ENCODE data around the gene LDLRAP1. TPM values are rescaled to one million over a fixed set of nuclear protein-coding genes. Genes with fewer than 3 reads are reported as not detected.
A peak's percentile ranks its signal among the peaks of the same experiment; 100 is the strongest.

The LDLRAP1 gene
- total RNA-seq, 4 donors from 2014 or later: 28.0 to 50.5 (median 40.7) TPM

DNA sequence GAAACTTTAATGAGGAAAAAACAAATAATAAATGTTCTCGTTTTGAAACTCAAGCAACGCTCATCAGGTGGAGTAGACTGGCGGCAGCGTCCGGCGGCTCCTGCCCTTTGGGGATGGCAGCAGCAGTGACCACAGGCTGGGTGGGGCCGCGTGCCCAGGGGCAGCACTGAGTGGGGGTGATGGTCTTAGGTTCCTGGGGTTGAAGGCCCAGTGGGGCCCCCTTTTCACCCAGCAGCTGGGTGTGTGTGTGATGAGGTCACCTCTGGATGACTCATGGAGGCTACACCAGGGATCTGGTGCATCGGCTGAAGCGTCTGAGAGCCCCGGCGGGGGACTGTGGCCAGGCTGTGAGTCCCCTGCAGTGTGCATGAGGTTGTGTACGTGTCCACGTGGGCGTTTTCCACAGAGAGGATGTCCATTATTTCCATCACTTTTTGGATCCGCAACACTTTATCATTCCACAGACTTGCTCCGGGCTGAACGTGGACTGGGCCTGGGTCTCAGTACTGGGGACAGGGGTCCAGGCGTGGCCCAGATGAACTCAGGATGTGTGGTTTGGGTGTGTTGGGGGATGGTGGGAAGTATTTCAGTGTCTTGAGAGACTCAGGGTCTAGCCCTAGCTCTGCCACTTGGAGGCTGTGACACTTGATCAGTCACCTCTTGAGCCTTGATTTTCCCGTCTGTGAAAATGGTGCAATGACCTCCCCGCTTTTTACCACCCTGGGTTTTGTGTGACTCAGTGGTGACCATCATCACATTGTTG, 25.6 kb downstream of the LDLRAP1 start:
- Histone ChIP-seq H3K27me3 (no peaks in the 10 kb centered on the region), H3K4me3 (no peak overlapping the region), H3K4me1 (peaks cover 50% of the 10 kb centered on the region), H3K36me3 (peaks cover 20% of the 10 kb centered on the region), H3K9me3 (no peaks in the 10 kb centered on the region), H3K27ac (peak overlapping the region; percentile 77)
- TF ChIP-seq POLR2A (IDR thresholded peaks at IDR 0.05) (no peak), POLR2AphosphoS5 (IDR thresholded peaks at IDR 0.05) (no peak), EP300 (IDR thresholded peaks at IDR 0.05) (no peak)
- TF ChIP-seq, protein P1, sequence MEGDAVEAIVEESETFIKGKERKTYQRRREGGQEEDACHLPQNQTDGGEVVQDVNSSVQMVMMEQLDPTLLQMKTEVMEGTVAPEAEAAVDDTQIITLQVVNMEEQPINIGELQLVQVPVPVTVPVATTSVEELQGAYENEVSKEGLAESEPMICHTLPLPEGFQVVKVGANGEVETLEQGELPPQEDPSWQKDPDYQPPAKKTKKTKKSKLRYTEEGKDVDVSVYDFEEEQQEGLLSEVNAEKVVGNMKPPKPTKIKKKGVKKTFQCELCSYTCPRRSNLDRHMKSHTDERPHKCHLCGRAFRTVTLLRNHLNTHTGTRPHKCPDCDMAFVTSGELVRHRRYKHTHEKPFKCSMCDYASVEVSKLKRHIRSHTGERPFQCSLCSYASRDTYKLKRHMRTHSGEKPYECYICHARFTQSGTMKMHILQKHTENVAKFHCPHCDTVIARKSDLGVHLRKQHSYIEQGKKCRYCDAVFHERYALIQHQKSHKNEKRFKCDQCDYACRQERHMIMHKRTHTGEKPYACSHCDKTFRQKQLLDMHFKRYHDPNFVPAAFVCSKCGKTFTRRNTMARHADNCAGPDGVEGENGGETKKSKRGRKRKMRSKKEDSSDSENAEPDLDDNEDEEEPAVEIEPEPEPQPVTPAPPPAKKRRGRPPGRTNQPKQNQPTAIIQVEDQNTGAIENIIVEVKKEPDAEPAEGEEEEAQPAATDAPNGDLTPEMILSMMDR (IDR thresholded peaks at IDR 0.05): no peak
- no peak for DNase-seq (ENCODE audit: low spot score in 2 of 2)
- WGBS: 49% methylated on average over 20 of the region's 21 CpGs

DNA sequence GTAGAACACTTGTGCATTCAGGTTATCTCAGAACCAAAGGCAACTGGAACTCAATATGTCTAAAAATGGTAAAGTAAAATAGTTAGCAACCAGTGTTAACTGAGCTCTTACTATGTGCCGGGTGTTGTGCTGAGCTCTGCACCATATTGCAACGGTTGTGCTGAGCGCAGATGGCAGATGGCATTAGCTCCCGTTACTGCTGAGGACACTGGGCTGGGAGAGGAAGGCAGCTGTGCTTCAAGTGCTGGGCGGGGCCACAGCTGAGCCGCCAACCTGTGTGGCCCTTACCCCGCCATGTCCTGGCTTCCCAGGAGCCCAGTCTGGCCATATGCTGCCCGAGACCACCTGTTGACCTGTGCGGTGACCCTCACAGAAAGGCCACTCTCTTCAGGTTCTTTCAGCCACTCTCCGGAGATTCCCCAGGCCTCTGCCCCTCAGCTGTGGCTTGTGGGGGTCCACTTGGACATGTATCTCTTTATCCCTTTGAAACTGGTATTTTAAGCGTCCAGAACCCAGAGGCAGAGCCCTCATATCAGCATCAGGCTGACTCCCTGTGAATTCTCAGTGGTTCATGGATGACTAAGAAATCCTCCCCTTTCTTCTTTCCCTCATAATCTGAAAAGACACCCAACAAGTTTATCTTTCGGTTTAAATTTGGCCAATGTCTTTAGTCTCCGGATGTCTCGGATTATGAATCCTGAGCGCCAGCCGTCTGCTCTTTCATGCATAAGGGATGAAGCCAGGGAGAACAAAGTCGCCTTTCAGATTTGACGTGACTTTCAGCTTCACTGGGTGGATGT, 26.4 kb downstream of the LDLRAP1 start:
- no peak overlapping the region for H3K4me3 ChIP-seq
- no peaks in the 10 kb centered on the region for H3K9me3 ChIP-seq
- peaks cover 14% of the 10 kb centered on the region for H3K36me3 ChIP-seq
- TF ChIP-seq, protein P1 (IDR thresholded peaks at IDR 0.05): no peak
- TF ChIP-seq EP300 (IDR thresholded peaks at IDR 0.05) (no peak), POLR2A (IDR thresholded peaks at IDR 0.05) (no peak), POLR2AphosphoS5 (IDR thresholded peaks at IDR 0.05) (no peak)
- H3K27ac ChIP-seq: no peak overlapping the region
- peaks cover 50% of the 10 kb centered on the region for H3K4me1 ChIP-seq
- no peak for DNase-seq (ENCODE audit: low spot score in 2 of 2)
- H3K27me3 ChIP-seq: no peaks in the 10 kb centered on the region
- WGBS: 78% methylated on average over 12 of the region's 18 CpGs

DNA sequence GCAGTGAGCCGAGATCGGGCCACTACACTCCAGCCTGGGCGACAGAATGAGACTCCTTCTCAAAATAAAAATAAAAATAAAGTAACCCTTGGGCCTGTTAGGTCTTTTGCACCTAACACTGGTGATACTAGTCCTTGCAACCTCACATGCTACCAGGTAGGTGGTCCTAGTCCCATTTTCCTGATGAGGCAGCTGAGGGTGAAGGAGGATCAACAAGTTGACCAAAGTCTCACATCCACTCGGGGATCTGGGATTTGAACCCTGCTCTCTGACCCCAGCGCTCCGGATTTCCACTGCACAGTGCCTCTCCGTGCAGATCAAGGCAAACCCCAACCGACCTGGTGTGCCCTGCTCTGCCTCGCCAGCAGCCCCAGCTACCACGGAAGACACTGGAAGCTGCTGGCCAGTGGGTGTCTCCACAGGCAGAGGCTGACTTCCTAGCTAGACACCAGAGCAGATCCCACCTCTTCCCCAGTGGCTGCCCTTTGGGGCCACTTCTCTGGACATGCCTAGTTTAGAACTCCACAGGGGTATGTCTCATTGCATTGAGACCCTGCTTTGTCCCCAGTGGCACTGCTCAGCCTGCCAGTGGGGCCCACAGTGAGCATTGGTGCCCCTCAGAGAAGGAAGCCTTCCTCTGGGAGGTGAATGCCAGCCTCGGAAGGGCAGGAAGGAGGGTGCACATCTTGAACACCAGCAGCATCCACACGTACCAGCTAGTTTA, 27.6 kb downstream of the LDLRAP1 start:
- WGBS: 94% methylated on average over 10 of the region's 12 CpGs
- no peak overlapping the region for H3K4me3 ChIP-seq
- TF ChIP-seq EP300 (IDR thresholded peaks at IDR 0.05) (no peak), POLR2A (IDR thresholded peaks at IDR 0.05) (no peak), POLR2AphosphoS5 (IDR thresholded peaks at IDR 0.05) (no peak)
- TF ChIP-seq, protein P1 (IDR thresholded peaks at IDR 0.05): no peak
- peaks cover 48% of the 10 kb centered on the region for H3K4me1 ChIP-seq
- H3K36me3 ChIP-seq: peaks cover 2% of the 10 kb centered on the region
- no peak overlapping the region for H3K27ac ChIP-seq
- H3K9me3 ChIP-seq: no peaks in the 10 kb centered on the region
- no peaks in the 10 kb centered on the region for H3K27me3 ChIP-seq
- no peak for DNase-seq (ENCODE audit: low spot score in 2 of 2)

DNA sequence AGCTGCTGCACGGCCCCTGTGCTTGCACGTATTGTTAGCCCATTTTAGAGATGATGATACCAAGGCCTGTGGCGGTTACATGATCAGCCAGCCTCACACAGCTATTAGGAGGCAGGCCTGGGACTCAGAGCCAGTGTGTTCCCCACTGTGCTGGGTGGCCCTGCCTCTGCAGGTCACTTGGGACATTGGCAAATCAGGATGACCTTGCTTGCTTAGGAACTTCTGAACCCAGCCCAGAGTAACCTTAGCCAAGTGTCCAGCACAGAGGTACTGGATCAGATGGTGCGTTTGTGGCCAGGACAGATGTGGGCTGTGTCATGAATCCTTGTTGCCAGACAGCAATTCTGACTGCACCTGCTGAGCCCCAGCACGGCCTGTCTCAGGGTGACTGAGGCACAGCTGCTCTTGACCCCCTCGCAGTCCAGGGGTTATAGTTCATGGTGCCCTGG, 28.1 kb downstream of the LDLRAP1 start:
- DNase-seq (ENCODE audit: low spot score in 2 of 2): no peak
- peaks cover 42% of the 10 kb centered on the region for H3K4me1 ChIP-seq
- no peaks in the 10 kb centered on the region for H3K9me3 ChIP-seq
- TF ChIP-seq POLR2AphosphoS5 (IDR thresholded peaks at IDR 0.05) (no peak), EP300 (IDR thresholded peaks at IDR 0.05) (no peak), POLR2A (IDR thresholded peaks at IDR 0.05) (no peak)
- TF ChIP-seq, protein P1 (IDR thresholded peaks at IDR 0.05): no peak
- 91% methylated on average over 4 of the region's 6 CpGs for WGBS
- H3K36me3 ChIP-seq: no peaks in the 10 kb centered on the region
- H3K27me3 ChIP-seq: no peaks in the 10 kb centered on the region
- H3K4me3 ChIP-seq: no peak overlapping the region
- no peak overlapping the region for H3K27ac ChIP-seq

Measured in suprapubic skin (tissue), 4 donors.